GM21723 (cell line): ENCODE data around the gene PDE1C.
"Not testable (repeated sequence)": the region's sequence is repeated elsewhere in the genome, so short reads cannot be mapped to it uniquely, and the experiment has no call there.

Experiments used
- ATAC-seq: cut with Tn5 transposase; IDR thresholded peaks from one replicate; pipeline ENCODE4 v1.9.1; 2021; ENCODE audit warnings: mild to moderate bottlenecking, moderate library complexity; ENCODE audit not compliant: unreplicated experiment

PDE1C gene

GRCh38 chr7:31858055-31858454, 212.2 kb downstream of the PDE1C start:
- ATAC-seq = no peak

GRCh38 chr7:31857172-31857571, 213.0 kb downstream of the PDE1C start:
- ATAC-seq = no peak

- ATAC-seq = no peak
Observed at GRCh38 chr7:31856337-31856736, 213.9 kb downstream of the PDE1C start.

- no peak for ATAC-seq
Observed at GRCh38 chr7:31855530-31855929, 214.7 kb downstream of the PDE1C start.

GRCh38 chr7:31853380-31853779, 216.8 kb downstream of the PDE1C start:
- no peak for ATAC-seq

GRCh38 chr7:31852462-31852861, 217.7 kb downstream of the PDE1C start:
- ATAC-seq = no peak

GRCh38 chr7:31851119-31851518, 219.1 kb downstream of the PDE1C start:
- ATAC-seq = no peak

- no peak for ATAC-seq
Observed at GRCh38 chr7:31850601-31851000, 219.6 kb downstream of the PDE1C start.

GRCh38 chr7:31850066-31850465, 220.1 kb downstream of the PDE1C start:
- ATAC-seq = no peak

- no peak for ATAC-seq
Observed at GRCh38 chr7:31835471-31835870, 234.7 kb downstream of the PDE1C start.

- ATAC-seq = not testable (repeated sequence)
Observed at GRCh38 chr7:31833625-31834024, 236.6 kb downstream of the PDE1C start.

- ATAC-seq = no peak
Observed at GRCh38 chr7:31828520-31828919, 241.7 kb downstream of the PDE1C start.

GRCh38 chr7:31825576-31825975, 244.6 kb downstream of the PDE1C start:
- no peak for ATAC-seq

- ATAC-seq = no peak
Observed at GRCh38 chr7:31819031-31819430, 251.2 kb downstream of the PDE1C start.

- ATAC-seq = no peak
Observed at GRCh38 chr7:31816810-31817209, 253.4 kb downstream of the PDE1C start.

GRCh38 chr7:31815796-31816195, 254.4 kb downstream of the PDE1C start:
- ATAC-seq = no peak

- no peak for ATAC-seq
Observed at GRCh38 chr7:31814187-31814586, 256.0 kb downstream of the PDE1C start.

- ATAC-seq = peak; percentile 77
Observed at GRCh38 chr7:31811650-31812461, 258.4 kb downstream of the PDE1C start.

GRCh38 chr7:31805209-31805818, 264.9 kb downstream of the PDE1C start:
- ATAC-seq = peak; percentile 97

GRCh38 chr7:31796375-31796774, 273.8 kb downstream of the PDE1C start:
- ATAC-seq = no peak

GRCh38 chr7:31794851-31795344, 275.3 kb downstream of the PDE1C start:
- no peak for ATAC-seq

GRCh38 chr7:31791881-31792280, 278.3 kb downstream of the PDE1C start:
- no peak for ATAC-seq
